H1 (cell line): ENCODE results near the gene MAPRE3. TPM values are rescaled to one million over a fixed set of nuclear protein-coding genes. Genes with fewer than 3 reads are reported as not detected.
A peak's percentile ranks its signal among the peaks of the same experiment; 100 is the strongest.

Experiments used
- BCL11A ChIP-seq, 2 experiments: IDR thresholded peaks; one replicate each; pipeline ENCODE4 v1.6.1; 2011; ENCODE audit warnings: low read depth in 2 of 2, low read length in 2 of 2, mild to moderate bottlenecking in 2 of 2
- BRCA1 ChIP-seq: IDR thresholded peaks from 2 replicates; pipeline ENCODE4 v1.6.1; 2012; ENCODE audit warnings: low read depth, low read length, improper control_type of control experiment
- CBX5 ChIP-seq: fragments of 300-800, 300-1000 bp; sonication (generic); IDR thresholded peaks from 2 replicates; pipeline ENCODE4 v1.7.1; 2016; ENCODE audit warnings: antibody characterized with exemption, low read length, low read depth
- CHD1 ChIP-seq: IDR thresholded peaks from 2 replicates; pipeline ENCODE4 v1.6.1; 2012; ENCODE audit warnings: low read depth, low read length, improper control_type of control experiment
- CREB1 ChIP-seq: IDR thresholded peaks from 2 replicates; pipeline ENCODE4 v1.6.1; 2012; ENCODE audit warnings: inconsistent platforms
- EP300 ChIP-seq, 2 experiments: IDR thresholded peaks; 1 replicate in 1 of 2; 2 replicates in 1 of 2; pipeline ENCODE4 v1.6.1; 2011 to 2012; ENCODE audit warnings: low read depth in 2 of 2, low read length in 2 of 2, mild to moderate bottlenecking in 2 of 2, borderline replicate concordance in 1 of 2, inconsistent platforms in 1 of 2, moderate library complexity in 1 of 2
- HDAC2 ChIP-seq, 2 experiments: fragments of 300-600 bp in 1 of 2; sonication (generic) in 1 of 2; IDR thresholded peaks; 2 replicates each; pipeline ENCODE4 v1.6.1; 2011 to 2012; ENCODE audit warnings: low read depth in 2 of 2, low read length in 2 of 2, mild to moderate bottlenecking in 2 of 2, moderate library complexity in 2 of 2, borderline replicate concordance in 1 of 2, inconsistent platforms in 1 of 2
- KDM1A ChIP-seq: fragments of 200-600, 300-600 bp; sonication (generic); IDR thresholded peaks from 2 replicates; pipeline ENCODE4 v1.7.1; 2016; ENCODE audit warnings: mild to moderate bottlenecking, low read length, borderline replicate concordance
- KDM4A ChIP-seq: IDR thresholded peaks from one replicate; pipeline ENCODE4 v1.7.1; 2012; ENCODE audit warnings: low read depth, mild to moderate bottlenecking, moderate library complexity, low read length, inconsistent platforms; ENCODE audit not compliant: severe bottlenecking
- PHF8 ChIP-seq: fragments of 200-600 bp; sonication (generic); conservative IDR thresholded peaks from 2 replicates; pipeline ENCODE4 v1.7.1; 2012; ENCODE audit warnings: low read depth, mild to moderate bottlenecking, inconsistent platforms, low read length, moderate library complexity
- POU5F1 ChIP-seq: IDR thresholded peaks from 2 replicates; pipeline ENCODE4 v1.6.1; 2011; ENCODE audit warnings: low read depth, mild to moderate bottlenecking, low read length, moderate library complexity
- SAP30 ChIP-seq: fragments of 300-600 bp; sonication (generic); IDR thresholded peaks from 2 replicates; pipeline ENCODE4 v1.7.1; 2012; ENCODE audit warnings: low read length, moderate library complexity, mild to moderate bottlenecking, inconsistent platforms; ENCODE audit not compliant: insufficient read depth, insufficient replicate concordance
- SIN3A ChIP-seq, 2 experiments: IDR thresholded peaks in 1 of 2; conservative IDR thresholded peaks in 1 of 2; 2 replicates each; pipeline ENCODE4 v1.6.1; 2011 to 2012; ENCODE audit warnings: low read length in 2 of 2, improper control_type of control experiment in 1 of 2, low read depth in 1 of 2, mild to moderate bottlenecking in 1 of 2
- SRF ChIP-seq: IDR thresholded peaks from 2 replicates; pipeline ENCODE4 v1.6.1; 2011; ENCODE audit warnings: mild to moderate bottlenecking, low read depth, low read length, moderate library complexity
- SUZ12 ChIP-seq: fragments of 200-600 bp; sonication (generic); IDR thresholded peaks from 2 replicates; pipeline ENCODE4 v1.6.1; 2012; ENCODE audit warnings: mild to moderate bottlenecking, inconsistent platforms, low read length, moderate library complexity, mixed read lengths
- TAF1 ChIP-seq: IDR thresholded peaks from 2 replicates; pipeline ENCODE4 v1.6.1; 2011; ENCODE audit warnings: mild to moderate bottlenecking, low read depth, low read length
- YY1 ChIP-seq: IDR thresholded peaks from 2 replicates; pipeline ENCODE4 v1.6.1; 2011; ENCODE audit warnings: low read depth, mild to moderate bottlenecking, low read length
- polyA plus RNA-seq, 7 experiments: library from polyadenylated mRNA; depleted of rRNA in 3 of 7; stranded (reverse) in 5 of 7; unstranded in 2 of 7; fragments of >200 nt in 5 of 7; fragments of 200-250 nt in 2 of 7; gene quantifications; 1 replicate in 5 of 7; 2 replicates in 1 of 7; 4 replicates in 1 of 7; pipeline versions ENCODE4 v1.2.1 to v1.2.3, GENCODE V29; 2011 to 2013; ENCODE audit warnings: missing spikeins in 2 of 7, mixed read lengths in 2 of 7
- total RNA-seq: library from RNA; stranded (reverse); fragmentation: NEBNext Ultra II Directional; extraction: Animal tissue kit (Norgen Biotek cat#: 25700); gene quantifications from 2 replicates; pipeline ENCODE4 v1.2.1, GENCODE V29; 2021
- TF ChIP-seq, protein P1 (sequence below): IDR thresholded peaks from 2 replicates; pipeline ENCODE4 v1.6.1; 2011; ENCODE audit warnings: low read length, improper control_type of control experiment
- TF ChIP-seq, protein P2 (sequence below): IDR thresholded peaks from 2 replicates; pipeline ENCODE4 v1.6.1; 2012; ENCODE audit warnings: inconsistent platforms
- TF ChIP-seq, protein P3 (sequence below): IDR thresholded peaks from 2 replicates; pipeline ENCODE4 v1.6.1; 2011; ENCODE audit warnings: low read depth, mild to moderate bottlenecking, low read length; ENCODE audit not compliant: insufficient read depth

The MAPRE3 gene
- total and polyA plus RNA-seq, 2 of the 8 experiments (the other 6 are each of a cell fraction or from before 2014, with no cell fraction given) = 4.9 to 6.6 TPM

DNA sequence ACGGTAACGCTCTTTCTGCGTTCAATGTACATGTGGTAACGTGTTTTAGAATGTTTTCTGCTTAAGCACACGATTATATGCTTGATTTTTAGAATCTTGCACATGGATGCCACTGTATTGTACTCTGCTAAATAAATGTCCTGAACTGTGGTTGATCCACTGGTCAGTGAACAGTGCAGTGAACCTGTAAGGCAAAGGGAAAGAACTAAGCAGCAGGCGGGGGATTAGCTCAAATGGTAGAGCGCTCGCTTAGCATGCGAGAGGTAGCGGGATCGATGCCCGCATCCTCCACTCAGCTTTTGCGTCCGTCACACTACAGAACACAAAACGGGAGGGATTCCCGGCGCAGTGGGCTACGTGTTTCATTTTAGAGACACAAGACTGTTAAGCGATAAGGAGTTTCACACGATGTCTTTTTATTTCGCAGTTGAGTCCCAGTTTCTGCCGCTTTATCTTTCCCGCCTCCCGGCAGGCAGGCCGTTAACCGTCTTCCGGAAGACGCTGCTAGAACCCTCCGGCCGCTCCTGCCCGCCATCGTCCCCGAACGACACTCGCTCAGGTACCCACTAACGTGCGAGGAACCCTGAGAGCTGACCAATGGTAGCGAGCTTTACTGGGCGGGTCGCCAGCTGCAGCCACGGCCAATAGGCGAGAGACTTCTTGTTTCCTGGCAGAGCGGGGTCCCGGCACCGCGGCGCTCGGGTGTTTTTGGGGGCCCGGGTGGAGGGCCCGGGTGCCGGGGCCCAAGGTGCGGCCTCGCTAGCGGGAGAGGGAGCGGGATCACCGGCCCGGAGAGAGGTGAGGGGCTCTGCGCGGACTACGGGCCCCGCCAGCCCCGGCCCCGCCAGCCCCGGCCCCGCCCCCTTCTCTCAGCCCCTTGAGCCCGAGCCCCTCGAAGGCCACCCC lies 80.8 kb downstream of the MAPRE3 start, which contains the start of gene AGBL5 (continued):
- TF ChIP-seq POU5F1 = 0 out of 2 replicates have a peak, but pooled peaks have one; percentile 3
- TF ChIP-seq, protein P1, sequence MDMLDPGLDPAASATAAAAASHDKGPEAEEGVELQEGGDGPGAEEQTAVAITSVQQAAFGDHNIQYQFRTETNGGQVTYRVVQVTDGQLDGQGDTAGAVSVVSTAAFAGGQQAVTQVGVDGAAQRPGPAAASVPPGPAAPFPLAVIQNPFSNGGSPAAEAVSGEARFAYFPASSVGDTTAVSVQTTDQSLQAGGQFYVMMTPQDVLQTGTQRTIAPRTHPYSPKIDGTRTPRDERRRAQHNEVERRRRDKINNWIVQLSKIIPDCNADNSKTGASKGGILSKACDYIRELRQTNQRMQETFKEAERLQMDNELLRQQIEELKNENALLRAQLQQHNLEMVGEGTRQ = no peak
- TF ChIP-seq CHD1 = no peak
- TF ChIP-seq KDM1A = 0 out of 2 replicates have a peak, but pooled peaks have one; percentile 62
- TF ChIP-seq BCL11A (IDR thresholded peaks at IDR 0.05; ENCODE audit: low read depth in 2 of 2, low read length in 2 of 2) = no peak
- TF ChIP-seq YY1 = no peak
- TF ChIP-seq CBX5 = no peak
- no peak for TF ChIP-seq SUZ12
- TF ChIP-seq CREB1 = peak; percentile 36; the same call in 1 of the 2 replicates
- no peak for TF ChIP-seq EP300 (IDR thresholded peaks at IDR 0.05; ENCODE audit: borderline replicate concordance in 1 of 2, low read depth in 2 of 2, low read length in 2 of 2)
- TF ChIP-seq, protein P2, sequence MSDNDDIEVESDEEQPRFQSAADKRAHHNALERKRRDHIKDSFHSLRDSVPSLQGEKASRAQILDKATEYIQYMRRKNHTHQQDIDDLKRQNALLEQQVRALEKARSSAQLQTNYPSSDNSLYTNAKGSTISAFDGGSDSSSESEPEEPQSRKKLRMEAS = peak; percentile 81
- TF ChIP-seq HDAC2 (IDR thresholded peaks at IDR 0.05; ENCODE audit: borderline replicate concordance in 1 of 2, low read depth in 2 of 2, low read length in 2 of 2) = peak; percentile 88 to 92; a peak in 3 of 4 replicates
- peak in 1 of 2 experiments; percentile 86; a peak in 2 of 4 replicates for TF ChIP-seq SIN3A (conservative IDR thresholded peaks at IDR 0.05 in 1 of 2, IDR thresholded peaks at IDR 0.05 in 1 of 2; ENCODE audit: low read depth in 1 of 2, low read length in 2 of 2)
- TF ChIP-seq SRF = no peak
- TF ChIP-seq BRCA1 = no peak; the same call in 1 of the 2 replicates
- TF ChIP-seq, protein P3, sequence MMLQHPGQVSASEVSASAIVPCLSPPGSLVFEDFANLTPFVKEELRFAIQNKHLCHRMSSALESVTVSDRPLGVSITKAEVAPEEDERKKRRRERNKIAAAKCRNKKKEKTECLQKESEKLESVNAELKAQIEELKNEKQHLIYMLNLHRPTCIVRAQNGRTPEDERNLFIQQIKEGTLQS = no peak
- TF ChIP-seq KDM4A = peak; percentile 68
- TF ChIP-seq SAP30 = no peak
- no peak; the same call in 1 of the 2 replicates for TF ChIP-seq TAF1
- peak; percentile 64 for TF ChIP-seq PHF8
